WTC11 (cell line): ENCODE measurements around the gene METTL4.

Experiments used
- ATF2 ChIP-seq: sonication (generic); formaldehyde crosslinking; IDR thresholded peaks from 2 replicates; pipeline ENCODE4 v1.8.1; 2022; ENCODE audit warnings: low read depth, missing genetic modification reagents, borderline replicate concordance
- ATF6 ChIP-seq: sonication (generic); formaldehyde crosslinking; IDR thresholded peaks from 2 replicates; pipeline ENCODE4 v1.8.1; 2023; ENCODE audit warnings: mild to moderate bottlenecking, missing genetic modification reagents
- CTCF ChIP-seq: fragments of 200-600 bp; IDR thresholded peaks from 2 replicates; pipeline ENCODE4 v1.8.0; 2022; ENCODE audit warnings: antibody characterized with exemption
- GABPB1 ChIP-seq: sonication (generic); formaldehyde crosslinking; IDR thresholded peaks from 2 replicates; pipeline ENCODE4 v1.8.1; 2023; ENCODE audit warnings: mild to moderate bottlenecking, missing genetic modification reagents
- SP1 ChIP-seq: sonication (generic); formaldehyde crosslinking; conservative IDR thresholded peaks from 2 replicates; pipeline ENCODE4 v1.8.1; 2022; ENCODE audit warnings: missing genetic modification reagents
- TCF7 ChIP-seq: sonication (generic); formaldehyde crosslinking; IDR thresholded peaks from 2 replicates; pipeline ENCODE4 v1.8.0; 2022; ENCODE audit warnings: mild to moderate bottlenecking, low read depth, missing genetic modification reagents, moderate library complexity
- ZBTB43 ChIP-seq: sonication (generic); formaldehyde crosslinking; IDR thresholded peaks from 2 replicates; pipeline ENCODE4 v1.8.1; 2023; ENCODE audit warnings: mild to moderate bottlenecking, missing genetic modification reagents

- TF ChIP-seq GABPB1 (CRISPR knock-in tag), result no peak
- no peak for TF ChIP-seq CTCF
- no peak for TF ChIP-seq ZBTB43 (CRISPR knock-in tag)
- TF ChIP-seq ATF2 (CRISPR knock-in tag), result no peak
- TF ChIP-seq SP1 (CRISPR knock-in tag), result no peak
- no peak for TF ChIP-seq TCF7 (CRISPR knock-in tag)
- no peak for TF ChIP-seq ATF6
These were observed 19.9 kb downstream of the METTL4 start for GRCh38 chr18:2551425-2551824.
